Placental epithelial cell (primary cell): ENCODE measurements around the gene SYF2. TPM values are rescaled to one million over a fixed set of nuclear protein-coding genes. Genes with fewer than 3 reads are reported as not detected.

ENCODE experiments used
- total RNA-seq: library from RNA; depleted of rRNA; stranded (reverse); fragments of >200 nt; gene quantifications from 2 replicates; pipeline ENCODE4 v1.2.3, GENCODE V29; 2012

The SYF2 gene
- 22.3 and 34.9 TPM in 2 replicates for total RNA-seq

DNA sequence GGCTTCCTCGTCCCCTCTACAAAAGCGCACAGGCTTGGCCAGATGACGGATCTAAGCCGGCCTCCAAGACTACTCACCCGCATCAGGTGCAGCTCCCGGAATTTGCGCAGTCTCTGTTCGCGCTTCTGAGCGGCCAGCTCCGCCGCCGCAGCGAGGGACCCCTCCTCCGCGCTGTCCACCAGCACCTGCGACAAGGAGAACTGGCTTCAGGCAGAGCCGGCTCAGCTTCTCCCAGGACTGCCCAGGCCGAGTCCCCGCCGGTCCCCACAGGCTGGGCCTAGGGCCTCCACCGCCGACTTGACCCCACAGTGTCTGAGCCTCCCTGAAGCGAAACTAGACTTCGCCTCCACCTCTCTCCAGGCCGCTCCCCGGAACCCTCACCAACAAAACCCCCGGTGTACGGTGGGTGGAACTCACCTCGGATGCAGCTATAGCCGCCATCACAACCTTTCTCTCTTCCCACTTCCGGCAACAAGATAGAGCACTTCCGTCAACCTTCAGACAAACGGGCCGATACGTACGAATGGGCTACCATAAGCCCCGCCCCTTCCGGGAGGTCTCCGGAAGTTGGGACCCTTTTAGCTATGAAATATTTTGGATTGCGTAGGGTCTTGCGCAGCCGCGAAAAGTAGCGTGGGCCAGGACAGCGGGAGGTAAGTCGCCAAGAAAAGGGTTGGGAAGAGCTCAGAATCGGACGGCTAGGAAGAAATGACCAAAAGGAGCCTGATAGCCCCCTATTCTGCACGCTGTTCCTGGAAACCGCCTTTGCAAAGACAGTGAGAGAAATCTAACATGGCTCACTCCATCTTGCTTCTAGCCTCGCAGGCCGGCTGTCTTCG is at the start of gene SYF2:
TSS of gene SYF2 (minus strand) at position 476 of the 839 bp plus-strand sequence. CDS start at position 441, 35 bp downstream.

GRCh38 chr1:25272238-25272637 is 39.9 kb upstream of the SYF2 start, which contains the start of gene RHD:
Gene RHD (plus strand): TSS chr1:25272509. CDS start chr1:25272548, 39 bp downstream.

GRCh38 chr1:25247024-25247828 is 14.9 kb upstream of the SYF2 start, which contains the start of gene RSRP1:
Gene RSRP1 (minus strand): TSS chr1:25247454. CDS start chr1:25246963, 491 bp downstream.

Other genes starting within 250 kb of the SYF2 start
- gene RSRP1, start 15.0 kb upstream of the SYF2 start, total RNA-seq = 104 and 234 TPM in 2 replicates
- not detected in 2 replicates for gene RHD, start 40.0 kb upstream of the SYF2 start, total RNA-seq
- 68.3 and 104 TPM in 2 replicates for gene TMEM50A, start 105.8 kb upstream of the SYF2 start, total RNA-seq
- gene RHCE, start 188.3 kb upstream of the SYF2 start, total RNA-seq = 0.87 and 1.2 TPM in 2 replicates
- 25.9 and 26.9 TPM in 2 replicates for gene MACO1, start 198.4 kb upstream of the SYF2 start, total RNA-seq